ENCODE results near the gene BCOR. TPM values are rescaled to one million over a fixed set of nuclear protein-coding genes. Genes with fewer than 3 reads are reported as not detected.

Gene BCOR
- total and polyA plus RNA-seq, 2 of the 13 experiments (the other 11 are each of a cell fraction or from before 2014, with no cell fraction given), result 14.3 to 15.2 TPM

- TF ChIP-seq MZF1 (CRISPR knock-in tag; IDR thresholded peaks at IDR 0.05; ENCODE audit: borderline replicate concordance) (no peak), ZBTB10 (CRISPR knock-in tag; IDR thresholded peaks at IDR 0.05; ENCODE audit: borderline replicate concordance) (no peak), ZNF782 (CRISPR knock-in tag; IDR thresholded peaks at IDR 0.05; ENCODE audit: borderline replicate concordance) (no peak), SRY (CRISPR knock-in tag; IDR thresholded peaks at IDR 0.05) (no peak), ZNF34 (CRISPR knock-in tag; IDR thresholded peaks at IDR 0.05; ENCODE audit: borderline replicate concordance) (no peak), SMARCC2 (IDR thresholded peaks at IDR 0.05) (no peak), NFATC3 (CRISPR knock-in tag; IDR thresholded peaks at IDR 0.05) (no peak), GATA4 (IDR thresholded peaks at IDR 0.05; ENCODE audit: borderline replicate concordance, low read depth) (peak; percentile 26; the same call in 1 of the 2 replicates), FOXK1 (CRISPR knock-in tag; IDR thresholded peaks at IDR 0.05; ENCODE audit: borderline replicate concordance, low read depth) (peak; percentile 59; the same call in 1 of the 2 replicates), ZKSCAN1 (IDR thresholded peaks at IDR 0.05; ENCODE audit: low read length) (no peak), ZNF790 (CRISPR knock-in tag; IDR thresholded peaks at IDR 0.05; ENCODE audit: borderline replicate concordance) (no peak), ZNF629 (CRISPR knock-in tag; conservative IDR thresholded peaks at IDR 0.05) (no peak), AKAP8 (CRISPR knock-in tag; IDR thresholded peaks at IDR 0.05) (no peak), ZFX (CRISPR knock-in tag; IDR thresholded peaks at IDR 0.05; ENCODE audit: low read depth) (peak; percentile 87), ZNF747 (CRISPR knock-in tag; IDR thresholded peaks at IDR 0.05; ENCODE audit: borderline replicate concordance) (no peak), ZBTB40 (IDR thresholded peaks at IDR 0.05) (no peak), ZBTB40 (CRISPR knock-in tag; IDR thresholded peaks at IDR 0.05) (no peak)
Measured at GRCh38 chrX:40003428-40004245, 94.1 kb downstream of the BCOR start (continued).
